ENCODE measurements around the gene SPHK2. TPM values are rescaled to one million over a fixed set of nuclear protein-coding genes. Genes with fewer than 3 reads are reported as not detected.

SPHK2 gene
- total and polyA plus RNA-seq, 2 experiments from 2014 or later: 18.3 to 50.3 TPM

DNA sequence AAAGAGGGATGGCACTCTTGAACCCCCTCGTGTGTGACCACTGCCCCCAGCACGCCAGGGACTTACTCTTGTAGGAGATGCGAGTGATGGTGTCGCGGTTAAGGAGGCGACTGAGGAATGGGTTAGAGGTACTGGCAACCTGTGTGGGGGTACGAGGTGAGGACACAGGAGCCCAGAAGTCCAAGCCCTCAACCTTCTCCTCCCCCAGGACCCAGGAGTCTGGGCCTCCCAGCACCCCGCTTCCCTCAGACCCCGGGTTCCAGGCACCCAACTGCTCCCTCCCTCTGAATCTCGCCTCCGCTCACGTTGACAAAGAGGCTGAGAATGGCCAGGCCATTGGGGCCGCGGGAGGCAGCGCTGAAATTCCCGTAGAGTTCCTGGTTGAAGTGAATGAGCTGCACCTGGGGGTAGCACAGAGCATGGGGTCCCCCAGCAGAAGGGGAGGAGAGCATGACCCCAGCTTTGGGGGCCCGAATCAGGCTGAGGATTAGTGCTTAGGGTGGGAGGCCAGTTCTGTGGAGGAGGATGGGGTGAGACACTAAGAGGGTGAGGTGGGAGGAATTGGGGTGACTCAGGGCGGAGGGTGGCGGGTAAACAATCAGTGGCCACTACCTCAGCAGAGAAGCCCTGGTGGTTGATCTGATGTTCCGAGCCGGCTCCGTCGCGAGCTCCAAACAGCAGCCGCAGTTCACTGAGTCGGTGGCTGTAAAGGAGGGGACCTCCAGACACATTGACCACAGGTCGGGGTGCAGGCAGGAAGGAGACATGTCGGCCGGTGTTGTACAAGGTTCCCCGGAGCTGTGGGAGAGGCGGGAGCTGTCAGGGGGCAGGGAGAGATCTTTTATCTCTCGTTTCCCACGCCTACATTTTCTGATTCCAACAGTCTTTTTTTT, 20.4 kb downstream of the SPHK2 start (continued):
- TF ChIP-seq, protein P1, sequence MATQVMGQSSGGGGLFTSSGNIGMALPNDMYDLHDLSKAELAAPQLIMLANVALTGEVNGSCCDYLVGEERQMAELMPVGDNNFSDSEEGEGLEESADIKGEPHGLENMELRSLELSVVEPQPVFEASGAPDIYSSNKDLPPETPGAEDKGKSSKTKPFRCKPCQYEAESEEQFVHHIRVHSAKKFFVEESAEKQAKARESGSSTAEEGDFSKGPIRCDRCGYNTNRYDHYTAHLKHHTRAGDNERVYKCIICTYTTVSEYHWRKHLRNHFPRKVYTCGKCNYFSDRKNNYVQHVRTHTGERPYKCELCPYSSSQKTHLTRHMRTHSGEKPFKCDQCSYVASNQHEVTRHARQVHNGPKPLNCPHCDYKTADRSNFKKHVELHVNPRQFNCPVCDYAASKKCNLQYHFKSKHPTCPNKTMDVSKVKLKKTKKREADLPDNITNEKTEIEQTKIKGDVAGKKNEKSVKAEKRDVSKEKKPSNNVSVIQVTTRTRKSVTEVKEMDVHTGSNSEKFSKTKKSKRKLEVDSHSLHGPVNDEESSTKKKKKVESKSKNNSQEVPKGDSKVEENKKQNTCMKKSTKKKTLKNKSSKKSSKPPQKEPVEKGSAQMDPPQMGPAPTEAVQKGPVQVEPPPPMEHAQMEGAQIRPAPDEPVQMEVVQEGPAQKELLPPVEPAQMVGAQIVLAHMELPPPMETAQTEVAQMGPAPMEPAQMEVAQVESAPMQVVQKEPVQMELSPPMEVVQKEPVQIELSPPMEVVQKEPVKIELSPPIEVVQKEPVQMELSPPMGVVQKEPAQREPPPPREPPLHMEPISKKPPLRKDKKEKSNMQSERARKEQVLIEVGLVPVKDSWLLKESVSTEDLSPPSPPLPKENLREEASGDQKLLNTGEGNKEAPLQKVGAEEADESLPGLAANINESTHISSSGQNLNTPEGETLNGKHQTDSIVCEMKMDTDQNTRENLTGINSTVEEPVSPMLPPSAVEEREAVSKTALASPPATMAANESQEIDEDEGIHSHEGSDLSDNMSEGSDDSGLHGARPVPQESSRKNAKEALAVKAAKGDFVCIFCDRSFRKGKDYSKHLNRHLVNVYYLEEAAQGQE (IDR thresholded peaks at IDR 0.05; ENCODE audit: unreplicated experiment): no peak
- no peak for TF ChIP-seq ZNF114 (CRISPR knock-in tag; IDR thresholded peaks at IDR 0.05)
- TF ChIP-seq, protein P2, sequence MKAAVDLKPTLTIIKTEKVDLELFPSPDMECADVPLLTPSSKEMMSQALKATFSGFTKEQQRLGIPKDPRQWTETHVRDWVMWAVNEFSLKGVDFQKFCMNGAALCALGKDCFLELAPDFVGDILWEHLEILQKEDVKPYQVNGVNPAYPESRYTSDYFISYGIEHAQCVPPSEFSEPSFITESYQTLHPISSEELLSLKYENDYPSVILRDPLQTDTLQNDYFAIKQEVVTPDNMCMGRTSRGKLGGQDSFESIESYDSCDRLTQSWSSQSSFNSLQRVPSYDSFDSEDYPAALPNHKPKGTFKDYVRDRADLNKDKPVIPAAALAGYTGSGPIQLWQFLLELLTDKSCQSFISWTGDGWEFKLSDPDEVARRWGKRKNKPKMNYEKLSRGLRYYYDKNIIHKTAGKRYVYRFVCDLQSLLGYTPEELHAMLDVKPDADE (IDR thresholded peaks at IDR 0.05): no peak
- TF ChIP-seq POLR2AphosphoS5 (IDR thresholded peaks at IDR 0.05; ENCODE audit: low read depth): no peak

DNA sequence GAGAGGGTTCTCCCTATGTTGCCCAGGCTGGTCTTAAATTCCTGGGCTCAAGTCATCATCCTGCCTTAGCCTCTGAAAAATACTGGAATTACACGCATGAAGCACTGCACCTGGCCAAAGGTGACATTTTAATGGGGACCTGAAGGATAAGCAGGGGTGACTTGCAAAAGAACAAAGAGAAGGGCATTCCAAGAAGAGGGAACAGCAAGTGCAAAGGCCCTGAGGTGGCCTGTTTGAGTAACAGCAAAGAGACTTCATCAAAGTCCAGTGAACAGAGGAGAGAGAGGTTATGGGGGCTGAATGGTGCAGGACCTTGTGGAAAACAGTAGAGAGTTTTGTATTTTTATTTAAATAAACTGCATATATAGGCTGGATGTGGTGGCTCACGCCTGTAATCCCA, 22.5 kb downstream of the SPHK2 start:
- Mint-ChIP-seq H3K4me1 (peaks cover 24% of the 10 kb centered on the region), H3K9me3 (no peaks in the 10 kb centered on the region), H3K27ac (peak overlapping the region; percentile 29; the same call in 1 of the 2 replicates), H3K27me3 (ENCODE audit: insufficient read depth, low read depth, poor library complexity) (peaks cover 21% of the 10 kb centered on the region), H3K36me3 (ENCODE audit: low read depth) (peaks cover 36% of the 10 kb centered on the region), H3K4me3 (no peak overlapping the region)
- ATAC-seq (no peak), DNase-seq (ENCODE audit: low spot score) (no peak)
- Histone ChIP-seq H2AFZ (no peak overlapping the region), H3F3A (replicated peaks; ENCODE audit: low read depth) (peaks cover 25% of the 10 kb centered on the region), H3K27ac (ENCODE audit: low read depth) (no peak overlapping the region), H3K4me3 (no peak overlapping the region), H3K4me1 (ENCODE audit: insufficient read depth) (peaks cover 25% of the 10 kb centered on the region), H3K36me3 (ENCODE audit: insufficient read depth) (no peaks in the 10 kb centered on the region), H3K79me2 (replicated peaks; ENCODE audit: insufficient read depth) (no peaks in the 10 kb centered on the region), H3K27me3 (ENCODE audit: insufficient read depth) (peaks cover 8% of the 10 kb centered on the region; the same call in 1 of the 2 replicates), H3K4me2 (no peak overlapping the region), H4K20me1 (replicated peaks; ENCODE audit: insufficient read depth) (no peaks in the 10 kb centered on the region), H3K9me2 (ENCODE audit: insufficient read depth) (no peaks in the 10 kb centered on the region)
- TF ChIP-seq POLR2AphosphoS5 (IDR thresholded peaks at IDR 0.05; ENCODE audit: low read depth): no peak
- TF ChIP-seq ZNF114 (CRISPR knock-in tag; IDR thresholded peaks at IDR 0.05): no peak
- no peak for TF ChIP-seq EZH2phosphoT487 (IDR thresholded peaks at IDR 0.05; ENCODE audit: unreplicated experiment)
- TF ChIP-seq, protein P2 (IDR thresholded peaks at IDR 0.05): no peak
- TF ChIP-seq, protein P1 (IDR thresholded peaks at IDR 0.05; ENCODE audit: unreplicated experiment): no peak
- no peak for TF ChIP-seq EZH2 (IDR thresholded peaks at IDR 0.05; ENCODE audit: low read depth, unreplicated experiment)
- TF ChIP-seq NANOG (IDR thresholded peaks at IDR 0.05; ENCODE audit: borderline replicate concordance): no peak
- no peak for TF ChIP-seq CREB1 (CRISPR knock-in tag; IDR thresholded peaks at IDR 0.05; ENCODE audit: low read depth)
- TF ChIP-seq, protein P3, sequence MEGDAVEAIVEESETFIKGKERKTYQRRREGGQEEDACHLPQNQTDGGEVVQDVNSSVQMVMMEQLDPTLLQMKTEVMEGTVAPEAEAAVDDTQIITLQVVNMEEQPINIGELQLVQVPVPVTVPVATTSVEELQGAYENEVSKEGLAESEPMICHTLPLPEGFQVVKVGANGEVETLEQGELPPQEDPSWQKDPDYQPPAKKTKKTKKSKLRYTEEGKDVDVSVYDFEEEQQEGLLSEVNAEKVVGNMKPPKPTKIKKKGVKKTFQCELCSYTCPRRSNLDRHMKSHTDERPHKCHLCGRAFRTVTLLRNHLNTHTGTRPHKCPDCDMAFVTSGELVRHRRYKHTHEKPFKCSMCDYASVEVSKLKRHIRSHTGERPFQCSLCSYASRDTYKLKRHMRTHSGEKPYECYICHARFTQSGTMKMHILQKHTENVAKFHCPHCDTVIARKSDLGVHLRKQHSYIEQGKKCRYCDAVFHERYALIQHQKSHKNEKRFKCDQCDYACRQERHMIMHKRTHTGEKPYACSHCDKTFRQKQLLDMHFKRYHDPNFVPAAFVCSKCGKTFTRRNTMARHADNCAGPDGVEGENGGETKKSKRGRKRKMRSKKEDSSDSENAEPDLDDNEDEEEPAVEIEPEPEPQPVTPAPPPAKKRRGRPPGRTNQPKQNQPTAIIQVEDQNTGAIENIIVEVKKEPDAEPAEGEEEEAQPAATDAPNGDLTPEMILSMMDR (conservative IDR thresholded peaks at IDR 0.05; ENCODE audit: low read depth in 2 of 2): no peak

Data from GM23338 (cell line).